GM18951 (cell line): ENCODE data around the gene CFAP46.

ENCODE experiments used
- POLR2A ChIP-seq: IDR thresholded peaks from 4 replicates; pipeline ENCODE4 v1.6.1; 2011; ENCODE audit warnings: mild to moderate bottlenecking; ENCODE audit not compliant: insufficient read length, insufficient read depth; ENCODE audit errors: extremely low read depth
- in situ Hi-C: fragments of 300-500 bp; cut with MboI; formaldehyde crosslinking; loops from one replicate; pipeline ENCODE4 v1.12.0; 2022; ENCODE audit warnings: low sequenced_read_pairs, mixed read lengths, inconsistent platforms; ENCODE audit not compliant: unreplicated experiment

Gene CFAP46

DNA sequence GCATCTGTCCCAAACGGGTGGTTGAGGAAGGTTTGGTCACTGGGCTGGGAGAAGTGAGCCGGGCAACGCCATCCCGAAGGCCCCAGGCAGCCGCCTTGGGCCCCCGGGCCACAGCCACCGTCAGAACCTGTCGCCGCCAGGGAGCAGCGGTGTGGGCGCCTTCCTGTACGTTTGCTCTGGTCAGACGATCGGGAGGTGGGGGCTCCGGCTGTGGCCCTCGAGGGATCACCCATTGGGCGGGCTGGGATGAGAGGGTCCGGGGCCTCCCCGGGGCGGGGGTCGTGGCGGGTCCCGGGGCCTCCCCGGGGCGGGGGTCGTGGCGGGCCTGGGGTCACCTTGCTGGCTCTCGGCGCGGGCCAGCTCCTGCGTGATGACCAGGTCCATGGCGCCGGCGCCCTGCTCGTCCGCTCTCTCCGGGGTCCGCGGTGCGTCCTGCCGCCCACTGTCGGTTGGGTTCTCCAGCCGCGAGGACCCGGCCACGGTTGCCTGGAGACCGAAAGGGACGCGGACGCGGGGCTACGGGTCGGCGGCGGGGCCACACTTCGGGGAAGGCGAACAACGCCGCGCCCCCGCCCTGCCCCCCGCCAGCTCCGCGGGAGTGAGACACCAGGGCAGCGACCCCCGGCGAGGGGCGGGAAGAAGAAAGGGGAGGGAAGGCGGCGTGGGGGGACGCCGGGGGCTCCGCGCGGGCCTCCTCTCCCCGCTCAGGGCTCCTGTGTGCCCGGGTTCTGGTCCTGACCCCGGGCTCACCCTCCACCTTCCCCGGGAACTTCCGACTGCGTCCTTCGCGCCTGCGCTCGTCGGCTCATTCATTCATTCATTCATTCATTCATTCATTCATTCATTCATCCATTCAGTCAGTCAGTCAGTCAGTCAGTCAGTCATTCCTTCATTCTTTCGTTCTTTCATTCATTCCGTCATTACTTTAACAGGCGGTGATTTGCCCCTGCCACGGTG lies at the start of gene CFAP46:
Gene CFAP46 (minus strand): TSS at position 470 of the 957 bp plus-strand sequence. CDS start 86 bp downstream, at position 384.
- TF ChIP-seq POLR2A = no peak
- in situ Hi-C loops = no loop called here

DNA sequence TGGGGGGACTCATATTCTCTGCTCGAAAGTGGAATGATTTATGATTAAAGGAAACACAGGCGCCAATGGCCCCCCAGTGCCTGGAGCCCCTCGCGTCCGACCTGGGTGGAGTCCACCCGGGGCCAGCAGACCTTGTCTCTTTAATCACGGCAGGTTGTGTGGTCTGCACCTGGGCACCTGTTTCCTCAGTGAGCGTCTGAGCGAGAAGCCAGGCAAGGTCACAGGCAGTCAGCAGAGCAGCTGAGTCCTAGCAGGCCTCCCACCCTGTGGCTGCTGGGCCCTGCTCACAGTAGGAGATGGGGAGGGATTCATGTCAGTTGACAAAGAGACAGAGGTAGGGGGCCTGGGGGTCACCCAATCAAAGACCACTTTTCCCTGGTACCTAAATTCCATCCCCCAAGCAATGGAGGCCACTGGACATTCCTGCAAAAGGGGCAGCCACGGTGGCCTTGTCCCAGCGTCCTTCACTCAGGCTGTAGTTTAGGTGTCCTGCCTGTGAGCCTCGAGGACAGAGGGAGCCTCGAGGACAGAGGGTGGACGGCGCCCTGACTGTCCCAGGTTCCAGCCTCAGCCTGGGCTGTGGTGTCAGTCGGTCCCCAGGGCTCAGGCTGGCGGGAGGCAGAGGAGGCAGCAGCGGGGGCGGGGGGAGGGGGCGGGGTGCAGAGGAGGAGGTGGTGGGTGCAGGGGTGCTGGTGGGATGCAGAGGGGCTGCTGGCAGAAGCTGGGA lies 49.5 kb upstream of the CFAP46 start:
- TF ChIP-seq POLR2A = no peak
- in situ Hi-C loops = no loop called here

DNA sequence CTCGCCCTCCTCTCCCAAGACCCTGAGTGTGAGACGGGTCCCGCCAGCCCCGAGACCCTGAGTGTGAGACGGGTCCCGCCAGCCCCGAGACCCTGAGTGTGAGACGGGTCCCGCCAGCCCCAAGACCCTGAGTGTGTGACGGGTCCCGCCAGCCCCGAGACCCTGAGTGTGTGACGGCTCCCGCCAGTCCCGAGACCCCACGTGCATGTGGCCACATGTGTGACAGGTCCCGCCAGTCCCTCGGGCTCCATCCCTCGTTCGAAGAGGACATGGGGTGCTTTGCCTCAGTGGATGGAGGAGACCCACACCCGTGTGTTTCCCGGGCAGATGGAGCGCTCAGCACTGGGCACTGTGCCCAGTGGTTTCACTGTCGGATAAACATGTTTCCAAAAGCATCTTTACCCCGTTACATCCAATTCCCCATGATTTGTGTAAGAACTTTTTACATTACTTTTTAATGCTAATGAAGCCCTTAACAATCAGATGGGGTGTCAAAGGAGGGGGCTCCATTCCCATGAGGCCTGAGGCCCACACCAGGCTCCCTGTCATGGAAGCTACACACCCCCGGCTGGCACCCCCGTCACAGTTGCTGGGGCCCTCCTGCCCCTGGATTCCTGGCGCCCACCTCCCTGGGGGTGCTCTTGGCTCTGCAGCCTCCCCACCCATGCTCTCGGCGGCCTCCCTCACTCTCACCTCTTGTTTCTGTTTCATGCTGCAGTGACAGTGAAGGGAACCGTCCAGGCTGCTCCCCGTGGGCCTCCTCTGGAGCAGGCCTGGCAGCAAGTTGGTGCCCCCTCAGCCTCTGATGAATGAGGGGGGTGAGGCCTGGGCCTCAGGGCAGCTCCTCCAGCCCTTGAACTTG lies 48.5 kb upstream of the CFAP46 start:
- in situ Hi-C loops = no loop called here
- no peak for TF ChIP-seq POLR2A

DNA sequence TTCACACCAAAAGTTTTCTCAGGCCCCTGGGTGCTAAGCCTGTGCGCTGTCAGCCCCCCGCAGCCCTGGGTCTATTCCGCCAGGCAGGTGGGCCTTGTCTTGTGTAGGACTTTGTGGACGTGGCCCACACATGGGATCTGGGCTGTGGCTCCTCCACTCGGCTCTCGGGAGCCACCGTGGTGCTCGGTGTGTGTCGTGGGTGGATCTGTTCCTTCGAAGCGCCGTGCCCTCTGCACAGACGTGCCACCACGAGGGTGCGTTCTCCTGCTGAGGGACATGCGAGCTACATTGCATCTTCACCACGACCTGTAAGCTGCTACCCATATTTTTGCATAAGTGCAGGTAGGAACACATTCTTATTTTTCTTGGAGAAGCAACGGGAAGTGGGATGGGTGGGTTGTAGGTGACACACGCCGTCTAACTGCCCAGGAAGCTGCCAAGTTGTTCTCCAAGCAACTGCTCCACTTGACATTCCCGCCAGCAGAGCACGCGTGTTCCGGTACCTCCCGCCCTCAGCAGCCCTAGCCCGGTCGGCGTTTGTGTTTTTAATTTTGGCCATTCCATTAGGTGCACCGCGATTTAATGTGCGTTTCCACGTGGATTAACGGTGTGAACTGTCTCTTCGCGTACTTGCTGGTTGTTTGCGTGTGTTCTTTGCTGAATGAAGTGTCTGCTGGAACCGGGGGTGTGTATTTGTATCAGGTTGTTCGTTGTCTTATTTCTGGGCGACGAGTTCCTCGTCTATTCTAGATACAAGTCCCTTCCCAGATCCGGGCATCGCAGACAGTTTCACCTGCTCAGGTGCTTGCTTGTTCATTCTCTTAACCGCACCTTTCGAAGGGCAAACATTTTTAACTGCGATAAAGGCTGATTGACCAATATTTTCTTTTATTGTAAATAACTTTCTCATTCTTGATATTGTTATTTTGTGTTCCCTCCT lies 47.4 kb upstream of the CFAP46 start:
- TF ChIP-seq POLR2A = no peak
- in situ Hi-C loops = no loop called here

DNA sequence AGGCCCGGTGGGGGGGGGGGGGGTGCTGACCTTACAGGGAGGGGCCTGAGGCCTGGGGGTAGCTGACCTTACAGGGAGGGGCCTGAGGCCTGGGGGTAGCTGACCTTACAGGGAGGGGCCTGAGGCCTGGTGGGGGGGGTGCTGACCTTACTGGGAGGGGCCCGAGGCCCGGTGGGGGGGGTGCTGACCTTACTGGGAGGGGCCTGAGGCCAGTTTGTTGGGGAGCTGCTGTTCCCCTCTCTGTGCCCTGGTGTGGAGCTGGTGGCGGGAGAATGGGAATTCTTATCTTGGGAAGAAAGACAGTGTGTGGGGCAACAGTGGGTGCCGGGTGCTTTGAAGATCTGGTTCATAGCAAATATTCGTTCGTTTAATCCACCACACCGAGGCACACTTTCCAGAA lies 46.6 kb upstream of the CFAP46 start:
- no peak for TF ChIP-seq POLR2A
- in situ Hi-C loops = no loop called here

DNA sequence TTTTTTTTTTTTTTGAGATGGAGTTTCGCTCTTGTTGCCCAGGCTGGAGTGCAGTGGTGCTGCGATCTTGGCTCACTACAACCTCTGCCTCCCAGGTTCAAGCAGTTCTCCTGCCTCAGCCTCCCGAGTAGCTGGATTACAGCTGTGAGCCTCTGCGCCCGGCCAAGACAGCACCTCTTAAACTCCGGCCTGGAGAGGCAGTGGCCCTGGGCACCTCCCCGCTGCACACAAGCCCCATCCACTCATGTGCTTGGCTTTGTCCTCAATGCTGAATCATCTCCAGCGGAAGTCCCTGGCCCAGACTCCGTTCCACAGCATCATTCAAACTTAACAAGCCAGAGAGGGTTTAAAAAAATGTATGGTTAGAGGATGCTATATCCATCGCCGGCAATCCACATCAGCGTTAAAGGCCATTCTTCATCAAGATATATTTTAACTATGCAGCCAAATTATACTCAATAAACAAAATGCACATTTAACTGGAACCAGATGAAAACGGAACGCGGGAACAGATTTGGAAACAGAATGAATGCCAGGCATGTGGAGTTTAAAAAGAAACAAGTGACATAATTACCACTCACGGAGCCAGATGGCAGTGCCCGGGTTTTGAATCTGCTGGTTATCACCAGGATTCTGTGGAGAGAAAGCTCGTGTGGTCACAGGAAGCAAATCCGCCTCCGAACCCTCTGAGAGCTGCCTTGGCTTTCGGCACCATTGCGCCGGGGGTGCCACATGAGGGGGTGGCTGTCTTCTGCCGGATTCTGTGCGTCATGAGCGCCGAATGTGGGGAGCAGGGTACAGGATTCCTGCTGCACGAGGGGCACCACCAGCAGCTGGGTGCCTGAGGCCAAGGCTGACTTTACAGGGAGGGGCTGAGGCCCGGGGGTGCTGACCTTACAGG lies 45.6 kb upstream of the CFAP46 start:
- TF ChIP-seq POLR2A = no peak
- in situ Hi-C loops = no loop called here

DNA sequence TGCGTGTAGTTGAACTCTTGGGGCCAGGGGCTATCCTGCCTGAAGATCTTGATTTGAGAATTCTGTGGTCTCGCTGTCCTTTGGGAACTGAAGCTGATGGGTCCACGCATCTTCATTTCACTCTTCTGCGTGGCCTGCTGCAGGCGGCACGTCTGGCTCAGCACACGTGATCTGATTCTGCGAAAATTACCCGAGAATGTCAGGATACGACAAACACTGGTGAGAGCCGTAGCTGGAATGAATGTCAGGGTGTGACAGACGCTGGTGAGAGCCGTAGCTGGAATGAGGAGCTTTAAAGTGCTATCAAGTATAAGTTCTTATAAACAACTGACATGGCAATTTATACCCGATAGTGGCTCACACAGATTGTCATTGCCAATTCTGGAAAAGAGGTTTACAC lies 44.6 kb upstream of the CFAP46 start:
- in situ Hi-C loops = no loop called here
- no peak for TF ChIP-seq POLR2A

DNA sequence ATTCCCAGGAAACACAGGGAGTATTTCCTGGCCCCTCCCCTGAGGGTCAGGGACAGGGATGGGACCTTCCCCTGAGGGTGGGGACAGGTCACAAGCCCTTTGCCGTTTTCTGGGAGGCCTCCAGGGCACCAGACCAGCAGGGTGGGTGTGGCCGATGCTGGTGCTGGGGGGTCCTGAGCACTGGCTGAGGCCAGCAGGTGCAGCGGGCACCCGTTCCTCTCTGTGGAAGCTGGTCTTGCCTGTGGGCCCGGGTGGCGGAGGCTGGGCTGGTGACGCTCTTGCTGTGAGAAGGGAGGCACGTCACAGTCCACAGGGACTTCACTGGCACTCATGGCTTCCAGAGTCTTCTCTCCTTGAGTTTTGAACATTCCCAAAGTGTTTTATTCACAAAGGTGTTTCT lies 44.2 kb upstream of the CFAP46 start:
- TF ChIP-seq POLR2A = no peak
- in situ Hi-C loops = no loop called here

DNA sequence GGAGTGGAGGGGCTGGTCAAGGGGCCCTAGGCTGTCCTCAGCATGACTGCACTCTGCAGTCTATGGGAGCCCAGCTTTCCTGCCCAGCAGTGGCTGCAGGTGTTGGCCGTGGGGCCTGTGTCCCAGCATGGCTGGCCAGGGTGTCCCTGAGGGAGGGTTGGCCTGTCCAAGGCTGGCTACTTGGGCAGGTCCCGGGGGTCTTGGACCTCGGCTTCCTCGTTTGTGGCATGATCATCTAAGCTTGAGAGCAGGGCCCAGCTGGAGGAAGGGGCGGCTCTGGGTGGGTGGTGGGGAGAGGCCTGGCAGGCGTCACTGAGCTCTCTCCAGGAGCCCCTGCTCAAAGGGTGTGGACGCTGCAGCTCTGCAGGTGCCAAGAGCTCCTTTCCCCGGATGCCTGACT lies 43.7 kb upstream of the CFAP46 start:
- in situ Hi-C loops = no loop called here

DNA sequence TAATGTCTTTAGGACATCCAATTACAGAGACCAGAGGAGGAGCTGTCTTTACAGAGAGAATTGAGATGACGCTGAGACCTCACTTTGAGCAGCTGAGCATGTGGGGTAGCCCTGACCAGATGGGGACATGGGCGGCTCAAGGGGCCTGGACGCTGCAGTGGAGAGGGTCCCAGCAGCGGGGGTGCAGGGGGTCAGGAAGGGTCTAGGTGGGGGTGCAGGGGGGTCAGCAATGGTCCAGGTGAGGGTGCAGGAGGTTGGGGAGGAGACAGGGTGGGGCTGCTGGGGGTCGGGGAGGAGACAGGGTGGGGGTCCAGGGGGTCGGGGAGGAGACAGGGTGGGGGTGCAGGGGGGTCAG lies 43.2 kb upstream of the CFAP46 start:
- TF ChIP-seq POLR2A = no peak
- in situ Hi-C loops = no loop called here

More for the DNA sequence above, 43.7 kb upstream of the CFAP46 start:
- TF ChIP-seq POLR2A = no peak

DNA sequence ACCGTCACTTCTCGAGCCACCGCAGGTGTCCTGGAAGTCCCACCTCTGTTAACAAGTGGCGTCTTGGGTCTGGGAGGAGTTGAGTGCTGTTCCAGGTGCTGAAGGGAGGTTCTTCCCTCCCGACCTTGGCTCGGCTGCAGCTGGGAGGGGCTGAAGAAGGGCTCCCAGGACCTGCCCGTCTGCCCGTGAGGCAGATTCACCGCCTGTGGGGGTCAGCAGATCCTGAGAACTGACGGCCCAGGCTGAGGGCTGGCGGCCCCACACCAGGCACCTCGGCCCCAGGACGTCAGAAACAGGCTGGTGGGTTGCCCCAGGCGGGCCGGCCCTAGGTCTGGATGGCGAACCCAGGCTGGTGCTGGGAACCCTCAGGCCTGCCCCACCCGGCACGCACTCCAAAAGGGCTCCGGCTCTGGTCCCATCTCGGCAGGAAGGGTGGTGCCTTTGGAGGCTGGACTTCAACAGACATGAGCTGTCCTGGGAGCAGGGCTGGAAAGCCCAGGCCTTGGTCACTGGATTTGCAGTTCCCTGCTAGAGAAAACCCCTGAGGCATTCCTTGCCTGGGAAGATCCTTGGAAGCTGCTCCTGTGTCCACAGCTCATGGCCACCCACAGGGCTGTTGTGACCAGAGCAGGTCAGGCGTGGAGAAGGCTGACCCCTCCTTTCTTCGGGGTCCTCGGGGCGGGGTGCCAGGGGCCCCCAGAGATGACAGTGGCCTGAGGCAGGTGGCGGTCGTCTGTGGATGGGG lies 42.6 kb upstream of the CFAP46 start:
- in situ Hi-C loops = no loop called here
- no peak for TF ChIP-seq POLR2A

DNA sequence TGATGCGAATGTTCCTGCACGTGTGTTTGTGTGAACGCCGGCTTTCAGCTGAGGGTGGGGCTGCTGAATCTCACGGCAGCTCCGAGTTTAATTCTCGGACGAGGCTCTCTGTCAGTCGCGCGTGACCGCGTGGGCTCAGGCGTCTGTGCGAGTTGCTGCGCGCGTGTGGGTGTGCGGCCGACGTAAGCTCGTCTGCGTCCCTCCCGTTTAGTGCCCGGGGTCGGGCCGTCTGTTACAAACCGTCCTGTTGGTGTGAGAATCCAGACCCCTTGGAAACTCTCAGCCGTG lies 41.6 kb upstream of the CFAP46 start:
- in situ Hi-C loops = no loop called here
- TF ChIP-seq POLR2A = no peak
